ENCODE data around the gene PAK4. TPM values are rescaled to one million over a fixed set of nuclear protein-coding genes. Genes with fewer than 3 reads are reported as not detected.

Gene PAK4
- total and polyA plus RNA-seq, 2 of the 13 experiments (the other 11 are each of a cell fraction or from before 2014, with no cell fraction given): 9.5 to 17.8 TPM

DNA sequence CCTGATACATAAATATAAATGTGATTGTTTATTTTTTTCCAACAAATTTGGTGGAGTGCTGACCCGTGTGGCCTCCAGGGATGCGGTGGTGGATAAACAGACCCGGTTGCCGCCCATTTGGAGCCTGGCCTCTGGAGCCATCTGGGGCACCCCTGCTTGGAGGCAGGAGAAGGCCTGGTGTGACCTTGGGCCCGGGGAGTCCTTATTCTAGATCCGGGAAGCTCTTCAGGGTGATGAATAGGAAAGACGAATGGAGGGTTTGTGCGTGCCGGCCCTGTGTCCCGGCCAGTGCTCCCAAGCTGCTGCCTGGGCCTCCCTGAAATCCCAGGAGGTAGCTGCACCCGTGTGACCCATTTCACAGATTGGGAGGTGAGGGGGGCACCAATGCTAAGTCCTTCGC is 11.5 kb downstream of the PAK4 start:
- no TSS peak for BruUV-seq (replicated peaks)
- no peak overlapping the region for H3K4me2 ChIP-seq (ENCODE audit: low read depth, low read length)

More for the DNA sequence above, 11.5 kb downstream of the PAK4 start:
- no peaks in the 10 kb centered on the region for H3K9me3 ChIP-seq (ENCODE audit: low read length)
- H3K4me1 ChIP-seq (ENCODE audit: insufficient read depth, low read length): peaks cover 33% of the 10 kb centered on the region
- intact Hi-C loops (cut with micrococcal nuclease; ENCODE audit: unreplicated experiment): no loop called here
- in situ Hi-C loops (cut with HindIII; ENCODE audit: extremely low pct_ligation_motif_present, low pct_unique_long_range_greater_than_20kb): no loop called here
- H3K79me2 ChIP-seq (ENCODE audit: insufficient read depth, low read length): peaks cover 89% of the 10 kb centered on the region
- FAIRE-seq: no peak
- H3K4me3 ChIP-seq (replicated peaks in 1 of 3; ENCODE audit: insufficient read depth in 1 of 3, low read depth in 2 of 3, low read length in 3 of 3): no peak overlapping the region
- no peak overlapping the region for H3K27ac ChIP-seq (ENCODE audit: extremely low read length, insufficient read depth, low read length)
- no peak overlapping the region for H2AFZ ChIP-seq (ENCODE audit: low read length)
- ChIA-PET CTCF (ENCODE audit: low intra/inter-chr PET ratio, low total read pairs) (no interaction called here), POLR2A (interaction anchor here (1.7 kb wide), 1 partner anchor 9 kb away, joined by 5 read pairs; no protein-coding TSS in a partner anchor)
- ATAC-seq: no peak
- 0 out of 5 replicates have a peak, but pooled peaks cover 0 to 13% of the 10 kb centered on the region in 2 experiments for H3K36me3 ChIP-seq (replicated peaks in 1 of 2; ENCODE audit: control insufficient read depth in 1 of 2, insufficient read depth in 2 of 2, low read length in 2 of 2)
- H3K27me3 ChIP-seq (ENCODE audit: control insufficient read depth in 1 of 2, insufficient read depth in 2 of 2, low read length in 2 of 2): no peaks in the 10 kb centered on the region
- WGBS (ENCODE audit: low lambda C conversion rate): 89% methylated on average over 6 of the region's 12 CpGs
- no peak overlapping the region for H3K9ac ChIP-seq (ENCODE audit: insufficient read depth, low read depth, low read length)
- H4K20me1 ChIP-seq (ENCODE audit: insufficient read depth, low read length): peaks cover 43% of the 10 kb centered on the region
- peak; percentile 62; the same call in 1 of the 2 replicates for TF ChIP-seq ZNF629 (CRISPR knock-in tag; conservative IDR thresholded peaks at IDR 0.05)
- TF ChIP-seq, protein P1, sequence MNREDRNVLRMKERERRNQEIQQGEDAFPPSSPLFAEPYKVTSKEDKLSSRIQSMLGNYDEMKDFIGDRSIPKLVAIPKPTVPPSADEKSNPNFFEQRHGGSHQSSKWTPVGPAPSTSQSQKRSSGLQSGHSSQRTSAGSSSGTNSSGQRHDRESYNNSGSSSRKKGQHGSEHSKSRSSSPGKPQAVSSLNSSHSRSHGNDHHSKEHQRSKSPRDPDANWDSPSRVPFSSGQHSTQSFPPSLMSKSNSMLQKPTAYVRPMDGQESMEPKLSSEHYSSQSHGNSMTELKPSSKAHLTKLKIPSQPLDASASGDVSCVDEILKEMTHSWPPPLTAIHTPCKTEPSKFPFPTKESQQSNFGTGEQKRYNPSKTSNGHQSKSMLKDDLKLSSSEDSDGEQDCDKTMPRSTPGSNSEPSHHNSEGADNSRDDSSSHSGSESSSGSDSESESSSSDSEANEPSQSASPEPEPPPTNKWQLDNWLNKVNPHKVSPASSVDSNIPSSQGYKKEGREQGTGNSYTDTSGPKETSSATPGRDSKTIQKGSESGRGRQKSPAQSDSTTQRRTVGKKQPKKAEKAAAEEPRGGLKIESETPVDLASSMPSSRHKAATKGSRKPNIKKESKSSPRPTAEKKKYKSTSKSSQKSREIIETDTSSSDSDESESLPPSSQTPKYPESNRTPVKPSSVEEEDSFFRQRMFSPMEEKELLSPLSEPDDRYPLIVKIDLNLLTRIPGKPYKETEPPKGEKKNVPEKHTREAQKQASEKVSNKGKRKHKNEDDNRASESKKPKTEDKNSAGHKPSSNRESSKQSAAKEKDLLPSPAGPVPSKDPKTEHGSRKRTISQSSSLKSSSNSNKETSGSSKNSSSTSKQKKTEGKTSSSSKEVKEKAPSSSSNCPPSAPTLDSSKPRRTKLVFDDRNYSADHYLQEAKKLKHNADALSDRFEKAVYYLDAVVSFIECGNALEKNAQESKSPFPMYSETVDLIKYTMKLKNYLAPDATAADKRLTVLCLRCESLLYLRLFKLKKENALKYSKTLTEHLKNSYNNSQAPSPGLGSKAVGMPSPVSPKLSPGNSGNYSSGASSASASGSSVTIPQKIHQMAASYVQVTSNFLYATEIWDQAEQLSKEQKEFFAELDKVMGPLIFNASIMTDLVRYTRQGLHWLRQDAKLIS (CRISPR knock-in tag; IDR thresholded peaks at IDR 0.05): no peak
- DNase-seq (ENCODE audit: low spot score): no peak

Measured in HepG2 (cell line).